Erythroblast (primary cell): ENCODE measurements around the gene GFOD1.

Source experiments
- DNase-seq, 2 experiments: peaks; one replicate each; lab custom pipeline; 2025; lab: John Stamatoyannopoulos, UW
- GATA1 ChIP-seq: IDR thresholded peaks from 2 replicates; pipeline ENCODE4 v1.6.1; 2011; ENCODE audit warnings: low read depth, mild to moderate bottlenecking, control low read depth, low read length, moderate library complexity
- POLR2A ChIP-seq: IDR thresholded peaks from 2 replicates; pipeline ENCODE4 v1.6.1; 2011; ENCODE audit warnings: mild to moderate bottlenecking, low read length

The GFOD1 gene, protein sequence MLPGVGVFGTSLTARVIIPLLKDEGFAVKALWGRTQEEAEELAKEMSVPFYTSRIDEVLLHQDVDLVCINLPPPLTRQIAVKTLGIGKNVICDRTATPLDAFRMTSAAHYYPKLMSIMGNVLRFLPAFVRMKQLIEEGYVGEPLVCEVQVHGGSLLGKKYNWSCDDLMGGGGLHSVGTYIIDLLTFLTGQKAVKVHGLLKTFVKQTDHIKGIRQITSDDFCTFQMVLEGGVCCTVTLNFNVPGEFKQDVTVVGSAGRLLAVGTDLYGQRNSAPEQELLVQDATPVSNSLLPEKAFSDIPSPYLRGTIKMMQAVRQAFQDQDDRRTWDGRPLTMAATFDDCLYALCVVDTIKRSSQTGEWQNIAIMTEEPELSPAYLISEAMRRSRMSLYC

GRCh38 chr6:13487122-13488014, at the start of gene GFOD1:
Gene GFOD1 (minus strand): TSS chr6:13487600. CDS start chr6:13486890, 710 bp downstream.
- peak; percentile 88 to 92 for DNase-seq
- TF ChIP-seq GATA1 (no peak), POLR2A (peak; percentile 86)

GRCh38 chr6:13536796-13537526, 49.6 kb upstream of the GFOD1 start:
- TF ChIP-seq GATA1 (no peak), POLR2A (no peak)

DNA sequence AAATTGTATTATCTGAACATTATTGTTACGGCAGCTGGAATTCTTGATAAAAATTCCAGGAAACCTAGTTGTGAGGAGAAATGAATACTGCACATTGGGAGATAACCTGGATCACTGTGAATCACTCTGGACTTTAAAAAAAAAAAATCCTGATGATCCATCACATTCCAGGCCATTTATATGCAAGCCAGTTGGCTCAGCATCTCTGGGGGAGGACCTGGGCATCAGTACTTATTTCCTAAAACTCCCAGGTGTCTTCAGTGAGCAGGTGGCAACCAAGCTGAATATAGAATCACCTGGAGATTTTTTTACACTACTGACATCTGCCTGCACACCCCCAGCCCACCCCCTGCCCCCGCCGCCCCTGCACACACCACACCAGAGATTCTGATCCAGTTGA, 47.9 kb upstream of the GFOD1 start:
- no peak for TF ChIP-seq POLR2A
- no peak for TF ChIP-seq GATA1

More at GRCh38 chr6:13536796-13537526, 49.6 kb upstream of the GFOD1 start:
- DNase-seq: no peak

DNA sequence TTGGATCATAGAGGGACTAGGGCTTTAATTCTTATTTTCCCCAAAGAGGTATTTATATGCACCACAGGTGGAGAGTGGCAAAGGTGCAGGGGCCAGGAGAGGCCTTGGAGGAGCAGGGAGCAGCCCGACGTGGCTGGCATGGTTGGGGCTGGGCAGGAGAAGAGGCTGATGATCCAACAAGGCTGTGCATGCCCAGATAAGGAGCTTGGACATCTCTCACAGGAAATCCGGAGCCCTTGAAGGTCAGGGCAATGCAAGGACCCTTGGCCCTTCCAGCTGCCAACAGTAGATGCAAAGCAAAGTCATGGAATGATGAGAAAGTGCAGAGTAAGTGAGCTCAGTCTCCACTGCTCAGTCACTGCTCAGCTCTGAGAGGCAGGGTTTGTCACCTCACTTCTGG, 47.1 kb upstream of the GFOD1 start:
- no peak for TF ChIP-seq GATA1
- no peak for TF ChIP-seq POLR2A
- no peak for DNase-seq

More for the DNA sequence above, 47.9 kb upstream of the GFOD1 start:
- no peak for DNase-seq

DNA sequence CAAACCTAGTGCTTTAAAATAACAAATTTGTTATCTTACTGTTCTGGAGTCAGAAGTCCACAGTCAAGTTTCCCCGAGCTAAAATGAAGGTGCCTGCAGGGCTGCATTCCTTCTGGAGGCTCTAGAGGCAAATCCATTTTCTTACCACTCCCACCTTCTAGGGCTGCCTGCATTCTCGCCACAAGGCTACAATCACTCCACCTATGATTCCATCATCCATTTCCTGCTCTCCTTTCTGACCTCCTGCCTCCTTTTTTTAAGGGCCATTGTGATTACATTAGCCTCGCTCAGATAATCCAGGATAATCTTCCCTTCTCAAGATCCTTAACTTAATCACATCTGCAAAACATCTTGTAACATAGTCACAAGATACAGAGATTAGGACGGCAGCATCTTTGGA, 44.6 kb upstream of the GFOD1 start:
- TF ChIP-seq POLR2A (no peak), GATA1 (no peak)

GRCh38 chr6:13528777-13529343, 41.5 kb upstream of the GFOD1 start:
- no peak for TF ChIP-seq GATA1
- no peak for TF ChIP-seq POLR2A
- DNase-seq: no peak

More for the DNA sequence above, 44.6 kb upstream of the GFOD1 start:
- DNase-seq: no peak

DNA sequence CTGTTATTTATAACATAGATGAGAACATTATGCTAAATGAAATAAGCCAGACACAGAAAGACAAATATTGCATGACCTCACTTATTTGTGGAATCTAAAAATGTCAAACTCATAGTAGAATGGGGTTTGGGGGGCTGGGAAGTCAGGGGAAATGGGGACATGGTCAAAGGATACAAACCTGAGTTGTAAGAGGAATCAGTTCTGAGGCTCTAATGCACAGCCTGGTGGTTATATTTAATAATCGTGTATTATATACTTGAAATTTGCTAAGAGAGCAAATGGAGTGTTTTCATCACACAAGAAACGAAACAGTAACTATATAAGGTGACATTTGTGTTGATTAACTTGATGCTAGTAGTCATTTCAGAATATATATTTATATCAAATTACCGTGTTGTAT, 40.8 kb upstream of the GFOD1 start:
- peak; percentile 5 to 13 for DNase-seq
- TF ChIP-seq GATA1 (no peak), POLR2A (no peak)

DNA sequence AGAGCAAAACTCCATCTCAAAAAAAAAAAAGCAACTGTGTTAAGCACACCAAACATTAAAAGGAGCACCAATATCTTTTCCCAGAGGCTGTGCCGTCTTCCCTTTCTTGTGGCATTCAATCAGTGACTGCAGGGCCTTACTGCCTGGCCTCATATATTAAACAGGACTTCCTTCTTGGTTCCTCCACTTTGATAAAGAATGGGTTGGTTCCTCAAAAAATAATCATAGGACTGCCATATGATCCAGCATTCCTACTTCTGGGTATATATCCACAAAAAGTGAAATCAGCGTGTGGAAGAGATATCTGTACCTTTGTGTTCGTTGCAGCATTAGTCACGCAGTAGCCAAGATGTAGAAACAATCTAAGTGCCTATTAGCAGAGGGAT, 40.3 kb upstream of the GFOD1 start:
- no peak for DNase-seq
- TF ChIP-seq POLR2A (no peak), GATA1 (no peak)

GRCh38 chr6:13526727-13527670, 39.6 kb upstream of the GFOD1 start:
- TF ChIP-seq POLR2A: no peak
- TF ChIP-seq GATA1: no peak
- no peak for DNase-seq

DNA sequence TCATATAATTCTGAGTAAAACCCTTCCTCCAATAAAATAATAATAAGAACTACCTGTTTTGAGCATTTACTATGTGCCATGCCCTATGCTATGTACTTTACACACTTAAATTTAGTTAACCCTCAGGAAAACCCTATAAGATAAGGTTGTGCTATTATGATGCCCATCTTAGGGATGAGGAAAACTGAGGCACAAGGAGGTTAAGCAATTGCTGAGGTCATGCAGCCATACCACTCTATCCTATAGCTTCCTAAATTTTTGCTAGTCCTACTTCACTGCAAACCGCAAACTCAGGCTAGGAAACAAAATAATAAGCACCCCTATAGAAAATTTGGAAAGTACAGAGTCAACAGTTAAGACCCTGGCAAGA, 38.9 kb upstream of the GFOD1 start:
- no peak for DNase-seq
- TF ChIP-seq POLR2A: no peak
- no peak for TF ChIP-seq GATA1

- TF ChIP-seq GATA1 (no peak), POLR2A (no peak)
- no peak for DNase-seq
These were observed 37.6 kb upstream of the GFOD1 start for GRCh38 chr6:13524801-13525508.

DNA sequence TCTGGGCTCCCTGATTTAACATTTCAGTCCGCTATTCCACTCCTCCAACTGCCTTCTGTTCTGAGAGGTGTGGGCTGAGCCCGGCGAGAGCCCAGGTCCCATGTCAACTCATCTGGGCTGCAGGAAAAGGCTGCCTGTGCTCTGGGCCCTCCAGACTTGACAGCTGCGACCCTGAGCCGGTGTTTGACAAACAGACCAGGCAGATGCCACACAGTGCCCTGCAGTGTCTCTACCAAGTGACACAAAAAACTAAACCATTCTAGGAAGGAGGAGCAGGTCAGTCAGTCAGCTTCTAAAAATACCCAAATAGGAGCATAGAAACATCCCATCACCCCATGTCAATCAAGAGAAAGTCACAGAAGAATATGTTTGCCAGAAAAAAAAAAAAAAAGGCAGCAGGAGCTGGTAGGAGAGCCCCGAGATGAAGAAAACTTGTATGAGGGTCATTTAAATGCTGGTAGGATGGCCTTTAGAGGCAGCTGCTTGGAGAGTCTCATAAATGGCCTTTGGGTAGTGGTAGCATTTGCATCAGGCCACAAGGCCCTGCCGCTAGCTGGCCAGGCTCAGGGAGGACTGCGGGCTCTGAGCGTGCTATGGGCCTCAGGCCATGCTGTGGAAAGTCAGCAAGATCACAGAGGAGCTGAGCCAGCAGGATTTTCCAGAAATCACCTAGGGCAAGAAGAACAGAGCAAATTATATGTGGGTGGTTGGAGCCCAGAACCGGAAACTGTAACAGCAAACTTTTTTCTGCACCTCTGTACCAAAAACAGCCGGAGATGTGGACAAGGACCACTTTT, 36.6 kb upstream of the GFOD1 start:
- TF ChIP-seq POLR2A (no peak), GATA1 (no peak)
- DNase-seq: no peak
